ENCODE measurements around the gene GTF2H4.

- TF ChIP-seq CTCF (IDR thresholded peaks at IDR 0.05) (no peak), POLR2AphosphoS5 (IDR thresholded peaks at IDR 0.05) (no peak)
Measured at GRCh38 chr6:30893666-30894065, 14.3 kb upstream of the GTF2H4 start.
